ENCODE measurements around the gene PGM2. TPM values are rescaled to one million over a fixed set of nuclear protein-coding genes. Genes with fewer than 3 reads are reported as not detected.

Gene PGM2
- total RNA-seq (10 to 100 TPM; 10.7 to 11.8 TPM), total RNA-seq (18.9 to 141 (median 32.7) reads per million in 172 experiments)
- 19.7 TPM for polyA plus RNA-seq (2013, experiment 1 of 2)
- 20.3 TPM for polyA plus RNA-seq (2013, experiment 2 of 2)

GRCh38 chr4:37826295-37827029 lies at the start of gene PGM2:
TSS of gene PGM2 (plus strand) at chr4:37826686. CDS start at chr4:37826733, 47 bp downstream.
- no peak for TF ChIP-seq CTCF (IDR thresholded peaks at IDR 0.05)
- ChIA-PET CTCF (no interaction called here), POLR2A (interaction anchor here (0.7 to 2.2 kb wide), 12 partner anchors 9 to 1540 kb away, joined by 3 to 33 read pairs (median 3); partner anchors contain the start of genes RELL1, RFC1 and TBC1D1)
- H3K27me3 ChIP-seq (ENCODE audit: control insufficient read depth in 1 of 2, insufficient read depth in 2 of 2, low read length in 2 of 2): no peaks in the 10 kb centered on the region
- H3K4me1 ChIP-seq (ENCODE audit: insufficient read depth, low read length): peaks cover 27% of the 10 kb centered on the region
- H3K4me3 ChIP-seq (ENCODE audit: low read length): peak within 1 kb of the TSS; percentile 98
- Mint-ChIP-seq H3K4me1 (ENCODE audit: low read depth) (peaks cover 73% of the 10 kb centered on the region), H3K9me3 (no peaks in the 10 kb centered on the region), H3K27ac (peak within 1 kb of the TSS; percentile 91), H3K27me3 (no peaks in the 10 kb centered on the region), H3K4me3 (peak within 1 kb of the TSS; percentile 91), H3K36me3 (ENCODE audit: low read depth) (peaks cover 41% of the 10 kb centered on the region)
- DNase-seq (peak; percentile 79 to 94 (median 88)), ATAC-seq (ENCODE audit: poor library complexity) (peak; percentile 98)
- H3K27ac ChIP-seq (ENCODE audit: low read depth in 1 of 2, low read length in 2 of 2): peak within 1 kb of the TSS; percentile 35 to 63
- intact Hi-C loops (cut with DNase I, micrococcal nuclease): loop anchor here (1.0 to 5.0 kb wide), 6 partner anchors 62 to 1701 kb away; partner anchors contain the start of genes RELL1 (in 2 of the 2), TBC1D1 (in 1 of the 2) and UGDH (in 1 of the 2)
- peaks cover 16% of the 10 kb centered on the region for H3K36me3 ChIP-seq (ENCODE audit: insufficient read depth, low read length)
- no peaks in the 10 kb centered on the region for H3K9me3 ChIP-seq (ENCODE audit: control insufficient read depth in 1 of 2, insufficient read depth in 1 of 2, low read length in 2 of 2)

- ATAC-seq (ENCODE audit: poor library complexity) (no peak), DNase-seq (no peak)
- TF ChIP-seq CTCF (IDR thresholded peaks at IDR 0.05): no peak
Measured at GRCh38 chr4:37779896-37780295, 46.6 kb upstream of the PGM2 start.

GRCh38 chr4:37780444-37781130 lies 45.9 kb upstream of the PGM2 start:
- H3K36me3 ChIP-seq (ENCODE audit: insufficient read depth, low read length): no peaks in the 10 kb centered on the region
- ChIA-PET POLR2A (interaction anchor here (0.9 to 1.5 kb wide), 5 partner anchors 26 to 178 kb away, joined by 3 to 8 read pairs (median 5); partner anchors contain the start of genes PGM2 and RELL1), CTCF (no interaction called here)
- H3K4me1 Mint-ChIP-seq (ENCODE audit: low read depth): peaks cover 28% of the 10 kb centered on the region
- no peaks in the 10 kb centered on the region for H3K27me3 ChIP-seq (ENCODE audit: control insufficient read depth in 1 of 2, insufficient read depth in 2 of 2, low read length in 2 of 2)
- no peaks in the 10 kb centered on the region for H3K27me3 Mint-ChIP-seq
- peak overlapping the region; percentile 14 to 35 for H3K27ac ChIP-seq (ENCODE audit: low read depth in 1 of 2, low read length in 2 of 2)
- no peaks in the 10 kb centered on the region for H3K9me3 ChIP-seq (ENCODE audit: control insufficient read depth in 1 of 2, insufficient read depth in 1 of 2, low read length in 2 of 2)
- peak overlapping the region; percentile 85 for H3K27ac Mint-ChIP-seq
- peaks cover 20% of the 10 kb centered on the region for H3K4me1 ChIP-seq (ENCODE audit: insufficient read depth, low read length)
- ATAC-seq (ENCODE audit: poor library complexity): peak; percentile 99
- no peaks in the 10 kb centered on the region for H3K36me3 Mint-ChIP-seq (ENCODE audit: low read depth)
- intact Hi-C loops (cut with DNase I, micrococcal nuclease): loop anchor here (1.0 to 5.0 kb wide), 3 partner anchors 93 to 177 kb away; partner anchors contain the start of gene RELL1 (in 1 of the 2)
- peak; percentile 39 to 87 (median 58) for DNase-seq
- peak; percentile 54 for TF ChIP-seq CTCF (IDR thresholded peaks at IDR 0.05)
- H3K4me3 ChIP-seq (ENCODE audit: low read length): no peak overlapping the region
- peak overlapping the region; percentile 56 for H3K4me3 Mint-ChIP-seq
- H3K9me3 Mint-ChIP-seq: no peaks in the 10 kb centered on the region

More at GRCh38 chr4:37779896-37780295, 46.6 kb upstream of the PGM2 start:
- Histone ChIP-seq H3K36me3 (ENCODE audit: insufficient read depth, low read length) (no peaks in the 10 kb centered on the region), H3K9me3 (ENCODE audit: control insufficient read depth in 1 of 2, insufficient read depth in 1 of 2, low read length in 2 of 2) (no peaks in the 10 kb centered on the region), H3K4me1 (ENCODE audit: insufficient read depth, low read length) (peaks cover 20% of the 10 kb centered on the region), H3K27me3 (ENCODE audit: control insufficient read depth in 1 of 2, insufficient read depth in 2 of 2, low read length in 2 of 2) (no peaks in the 10 kb centered on the region), H3K27ac (ENCODE audit: low read depth in 1 of 2, low read length in 2 of 2) (peak overlapping the region; percentile 14 to 35), H3K4me3 (ENCODE audit: low read length) (no peak overlapping the region)
- no peaks in the 10 kb centered on the region for H3K36me3 Mint-ChIP-seq (ENCODE audit: low read depth)
- POLR2A ChIA-PET: no interaction called here
- H3K9me3 Mint-ChIP-seq: no peaks in the 10 kb centered on the region
- intact Hi-C loops (cut with DNase I, micrococcal nuclease): loop anchor here (1.0 to 5.0 kb wide), 3 partner anchors 93 to 177 kb away; partner anchors contain the start of gene RELL1 (in 1 of the 2)
- no peaks in the 10 kb centered on the region for H3K27me3 Mint-ChIP-seq
- CTCF ChIA-PET: interaction anchor here (0.5 kb wide), 1 partner anchor 209 kb away, joined by 3 read pairs; no protein-coding TSS in a partner anchor
- H3K4me1 Mint-ChIP-seq (ENCODE audit: low read depth): peaks cover 28% of the 10 kb centered on the region
- peak overlapping the region; percentile 56 for H3K4me3 Mint-ChIP-seq
- peak overlapping the region; percentile 85 for H3K27ac Mint-ChIP-seq

Data from CD4-positive, alpha-beta T cell (primary cell).